Measurements from ENCODE around the gene NKAIN1.

Gene NKAIN1

GRCh38 chr1:31218705-31219104 is 21.0 kb downstream of the NKAIN1 start:
- Histone ChIP-seq H3K9me3 (ENCODE audit: control insufficient read depth, insufficient read depth, low read length) (no peaks in the 10 kb centered on the region), H3K36me3 (ENCODE audit: control insufficient read depth, insufficient read depth, low read length) (no peaks in the 10 kb centered on the region), H3K27me3 (ENCODE audit: control insufficient read depth, insufficient read depth, low read length) (no peaks in the 10 kb centered on the region), H3K4me3 (ENCODE audit: low read length) (no peak overlapping the region), H3K27ac (ENCODE audit: low read length) (no peak overlapping the region), H3K4me1 (ENCODE audit: control insufficient read depth, insufficient read depth, low read length) (no peaks in the 10 kb centered on the region)
- WGBS (ENCODE audit: insufficient coverage, insufficient read length) = no CpG with 5 or more reads among the region's 8 CpGs
- no peak for DNase-seq (ENCODE audit: low read depth, low spot score)

- H3K27ac ChIP-seq (ENCODE audit: low read length) = no peak overlapping the region
- no peaks in the 10 kb centered on the region for H3K36me3 ChIP-seq (ENCODE audit: control insufficient read depth, insufficient read depth, low read length)
- no peaks in the 10 kb centered on the region for H3K27me3 ChIP-seq (ENCODE audit: control insufficient read depth, insufficient read depth, low read length)
- no CpG with 5 or more reads among the region's 10 CpGs for WGBS (ENCODE audit: insufficient coverage, insufficient read length)
- H3K4me3 ChIP-seq (ENCODE audit: low read length) = no peak overlapping the region
- DNase-seq (ENCODE audit: low read depth, low spot score) = no peak
- no peaks in the 10 kb centered on the region for H3K9me3 ChIP-seq (ENCODE audit: control insufficient read depth, insufficient read depth, low read length)
- H3K4me1 ChIP-seq (ENCODE audit: control insufficient read depth, insufficient read depth, low read length) = no peaks in the 10 kb centered on the region
Observed at GRCh38 chr1:31216016-31216415, 23.7 kb downstream of the NKAIN1 start.

- no peaks in the 10 kb centered on the region for H3K4me1 ChIP-seq (ENCODE audit: control insufficient read depth, insufficient read depth, low read length)
- no peaks in the 10 kb centered on the region for H3K9me3 ChIP-seq (ENCODE audit: control insufficient read depth, insufficient read depth, low read length)
- H3K4me3 ChIP-seq (ENCODE audit: low read length) = no peak overlapping the region
- DNase-seq (ENCODE audit: low read depth, low spot score) = no peak
- no peaks in the 10 kb centered on the region for H3K27me3 ChIP-seq (ENCODE audit: control insufficient read depth, insufficient read depth, low read length)
- WGBS (ENCODE audit: insufficient coverage, insufficient read length) = no CpG with 5 or more reads among the region's 11 CpGs
- no peak overlapping the region for H3K27ac ChIP-seq (ENCODE audit: low read length)
- no peaks in the 10 kb centered on the region for H3K36me3 ChIP-seq (ENCODE audit: control insufficient read depth, insufficient read depth, low read length)
Observed at GRCh38 chr1:31215065-31215570, 24.6 kb downstream of the NKAIN1 start.

GRCh38 chr1:31214316-31215064 is 25.2 kb downstream of the NKAIN1 start:
- DNase-seq (ENCODE audit: low read depth, low spot score) = no peak
- no peaks in the 10 kb centered on the region for H3K9me3 ChIP-seq (ENCODE audit: control insufficient read depth, insufficient read depth, low read length)
- H3K36me3 ChIP-seq (ENCODE audit: control insufficient read depth, insufficient read depth, low read length) = no peaks in the 10 kb centered on the region
- H3K27ac ChIP-seq (ENCODE audit: low read length) = no peak overlapping the region
- no peak overlapping the region for H3K4me3 ChIP-seq (ENCODE audit: low read length)
- no peaks in the 10 kb centered on the region for H3K27me3 ChIP-seq (ENCODE audit: control insufficient read depth, insufficient read depth, low read length)
- no peaks in the 10 kb centered on the region for H3K4me1 ChIP-seq (ENCODE audit: control insufficient read depth, insufficient read depth, low read length)
- no CpG with 5 or more reads among the region's 12 CpGs for WGBS (ENCODE audit: insufficient coverage, insufficient read length)

GRCh38 chr1:31208361-31208945 is 31.2 kb downstream of the NKAIN1 start:
- DNase-seq (ENCODE audit: low read depth, low spot score) = no peak
- H3K4me1 ChIP-seq (ENCODE audit: control insufficient read depth, insufficient read depth, low read length) = no peaks in the 10 kb centered on the region
- H3K4me3 ChIP-seq (ENCODE audit: low read length) = no peak overlapping the region
- no peaks in the 10 kb centered on the region for H3K36me3 ChIP-seq (ENCODE audit: control insufficient read depth, insufficient read depth, low read length)
- H3K9me3 ChIP-seq (ENCODE audit: control insufficient read depth, insufficient read depth, low read length) = no peaks in the 10 kb centered on the region
- H3K27ac ChIP-seq (ENCODE audit: low read length) = no peak overlapping the region
- no CpG with 5 or more reads among the region's 9 CpGs for WGBS (ENCODE audit: insufficient coverage, insufficient read length)
- no peaks in the 10 kb centered on the region for H3K27me3 ChIP-seq (ENCODE audit: control insufficient read depth, insufficient read depth, low read length)

- DNase-seq (ENCODE audit: low read depth, low spot score) = no peak
- WGBS (ENCODE audit: insufficient coverage, insufficient read length) = no CpG with 5 or more reads among the region's 5 CpGs
- Histone ChIP-seq H3K27ac (ENCODE audit: low read length) (no peak overlapping the region), H3K4me3 (ENCODE audit: low read length) (no peak overlapping the region), H3K27me3 (ENCODE audit: control insufficient read depth, insufficient read depth, low read length) (no peaks in the 10 kb centered on the region), H3K4me1 (ENCODE audit: control insufficient read depth, insufficient read depth, low read length) (no peaks in the 10 kb centered on the region), H3K9me3 (ENCODE audit: control insufficient read depth, insufficient read depth, low read length) (no peaks in the 10 kb centered on the region), H3K36me3 (ENCODE audit: control insufficient read depth, insufficient read depth, low read length) (no peaks in the 10 kb centered on the region)
Observed at GRCh38 chr1:31207569-31207968, 32.1 kb downstream of the NKAIN1 start.

- DNase-seq (ENCODE audit: low read depth, low spot score) = no peak
- H3K4me1 ChIP-seq (ENCODE audit: control insufficient read depth, insufficient read depth, low read length) = no peaks in the 10 kb centered on the region
- no CpG with 5 or more reads among the region's 3 CpGs for WGBS (ENCODE audit: insufficient coverage, insufficient read length)
- H3K27me3 ChIP-seq (ENCODE audit: control insufficient read depth, insufficient read depth, low read length) = no peaks in the 10 kb centered on the region
- no peaks in the 10 kb centered on the region for H3K36me3 ChIP-seq (ENCODE audit: control insufficient read depth, insufficient read depth, low read length)
- no peak overlapping the region for H3K27ac ChIP-seq (ENCODE audit: low read length)
- no peak overlapping the region for H3K4me3 ChIP-seq (ENCODE audit: low read length)
- H3K9me3 ChIP-seq (ENCODE audit: control insufficient read depth, insufficient read depth, low read length) = no peaks in the 10 kb centered on the region
Observed at GRCh38 chr1:31207046-31207445, 32.6 kb downstream of the NKAIN1 start.

- peaks cover 3% of the 10 kb centered on the region; the same call in 1 of the 2 replicates for H3K4me1 ChIP-seq (ENCODE audit: control insufficient read depth, insufficient read depth, low read length)
- H3K9me3 ChIP-seq (ENCODE audit: control insufficient read depth, insufficient read depth, low read length) = no peaks in the 10 kb centered on the region
- H3K27ac ChIP-seq (ENCODE audit: low read length) = no peak overlapping the region
- no peak for DNase-seq (ENCODE audit: low read depth, low spot score)
- H3K36me3 ChIP-seq (ENCODE audit: control insufficient read depth, insufficient read depth, low read length) = no peaks in the 10 kb centered on the region
- no peaks in the 10 kb centered on the region for H3K27me3 ChIP-seq (ENCODE audit: control insufficient read depth, insufficient read depth, low read length)
- WGBS (ENCODE audit: insufficient coverage, insufficient read length) = no CpG with 5 or more reads among the region's 10 CpGs
- no peak overlapping the region for H3K4me3 ChIP-seq (ENCODE audit: low read length)
Observed at GRCh38 chr1:31203215-31203614, 36.5 kb downstream of the NKAIN1 start.

- no peaks in the 10 kb centered on the region for H3K27me3 ChIP-seq (ENCODE audit: control insufficient read depth, insufficient read depth, low read length)
- no peak overlapping the region for H3K4me3 ChIP-seq (ENCODE audit: low read length)
- peaks cover 3% of the 10 kb centered on the region; the same call in 1 of the 2 replicates for H3K4me1 ChIP-seq (ENCODE audit: control insufficient read depth, insufficient read depth, low read length)
- H3K36me3 ChIP-seq (ENCODE audit: control insufficient read depth, insufficient read depth, low read length) = no peaks in the 10 kb centered on the region
- no peak for DNase-seq (ENCODE audit: low read depth, low spot score)
- H3K9me3 ChIP-seq (ENCODE audit: control insufficient read depth, insufficient read depth, low read length) = no peaks in the 10 kb centered on the region
- H3K27ac ChIP-seq (ENCODE audit: low read length) = no peak overlapping the region
- no CpG with 5 or more reads among the region's 5 CpGs for WGBS (ENCODE audit: insufficient coverage, insufficient read length)
Observed at GRCh38 chr1:31201931-31202360, 37.7 kb downstream of the NKAIN1 start.

GRCh38 chr1:31199949-31200348 is 39.7 kb downstream of the NKAIN1 start:
- WGBS (ENCODE audit: insufficient coverage, insufficient read length) = 100% methylated on average over 11 of the region's 22 CpGs
- peaks cover 3% of the 10 kb centered on the region; the same call in 1 of the 2 replicates for H3K4me1 ChIP-seq (ENCODE audit: control insufficient read depth, insufficient read depth, low read length)
- H3K27ac ChIP-seq (ENCODE audit: low read length) = no peak overlapping the region
- no peaks in the 10 kb centered on the region for H3K36me3 ChIP-seq (ENCODE audit: control insufficient read depth, insufficient read depth, low read length)
- no peak for DNase-seq (ENCODE audit: low read depth, low spot score)
- H3K27me3 ChIP-seq (ENCODE audit: control insufficient read depth, insufficient read depth, low read length) = no peaks in the 10 kb centered on the region
- no peak overlapping the region for H3K4me3 ChIP-seq (ENCODE audit: low read length)
- no peaks in the 10 kb centered on the region for H3K9me3 ChIP-seq (ENCODE audit: control insufficient read depth, insufficient read depth, low read length)

Data from iPS DF 6.9 (cell line).